Measurements from ENCODE around the gene MAOA. TPM values are rescaled to one million over a fixed set of nuclear protein-coding genes. Genes with fewer than 3 reads are reported as not detected.

The MAOA gene
- total RNA-seq, 2 donors from 2014 or later, result 0.38 to 4.7 TPM

GRCh38 chrX:43741843-43742573 is 85.9 kb downstream of the MAOA start:
- H3K9me3 ChIP-seq (ENCODE audit: control insufficient read depth, low read length), result no peaks in the 10 kb centered on the region
- Mint-ChIP-seq H3K27me3 (ENCODE audit: insufficient read depth) (no peaks in the 10 kb centered on the region), H3K4me1 (peaks cover 2% of the 10 kb centered on the region), H3K4me3 (no peak overlapping the region), H3K27ac (no peak overlapping the region), H3K9me3 (peaks cover 14% of the 10 kb centered on the region), H3K36me3 (ENCODE audit: low read depth) (no peaks in the 10 kb centered on the region)
- no peak for TF ChIP-seq CTCF (conservative IDR thresholded peaks at IDR 0.05)
- no peak overlapping the region for H3K27ac ChIP-seq (ENCODE audit: low read depth, low read length)
- H3K36me3 ChIP-seq (ENCODE audit: control insufficient read depth, insufficient read depth, low read length), result no peaks in the 10 kb centered on the region
- no peak overlapping the region for H3K9ac ChIP-seq (ENCODE audit: extremely low read depth, low read length, poor library complexity, severe bottlenecking)
- H3K27me3 ChIP-seq (ENCODE audit: control insufficient read depth, insufficient read depth, low read length, poor library complexity, severe bottlenecking), result no peaks in the 10 kb centered on the region
- H3K4me1 ChIP-seq (ENCODE audit: control insufficient read depth, insufficient read depth, low read length), result peaks cover 1% of the 10 kb centered on the region
- no peak overlapping the region for H3K4me3 ChIP-seq (ENCODE audit: low read length)
- WGBS, 2 experiments (ENCODE audit: insufficient coverage in 1 of 2, insufficient read length in 1 of 2), result 67 to 78% methylated on average over 3 to 7 of the region's 7 CpGs
- DNase-seq, result no peak

GRCh38 chrX:43743100-43743822 is 87.2 kb downstream of the MAOA start:
- TF ChIP-seq CTCF (conservative IDR thresholded peaks at IDR 0.05), result no peak
- no peak for DNase-seq
- H3K4me3 Mint-ChIP-seq, result no peak overlapping the region
- Histone ChIP-seq H3K27ac (ENCODE audit: low read depth, low read length) (no peak overlapping the region), H3K27me3 (ENCODE audit: control insufficient read depth, insufficient read depth, low read length, poor library complexity, severe bottlenecking) (no peaks in the 10 kb centered on the region), H3K36me3 (ENCODE audit: control insufficient read depth, insufficient read depth, low read length) (no peaks in the 10 kb centered on the region), H3K9ac (ENCODE audit: extremely low read depth, low read length, poor library complexity, severe bottlenecking) (no peak overlapping the region), H3K4me3 (ENCODE audit: low read length) (no peak overlapping the region), H3K4me1 (ENCODE audit: control insufficient read depth, insufficient read depth, low read length) (no peaks in the 10 kb centered on the region), H3K9me3 (ENCODE audit: control insufficient read depth, low read length) (no peaks in the 10 kb centered on the region)
- H3K36me3 Mint-ChIP-seq (ENCODE audit: low read depth), result no peaks in the 10 kb centered on the region
- H3K27me3 Mint-ChIP-seq (ENCODE audit: insufficient read depth), result no peaks in the 10 kb centered on the region
- WGBS, 2 experiments (ENCODE audit: insufficient coverage in 1 of 2, insufficient read length in 1 of 2), result 94 to 100% methylated on average over 2 to 5 of the region's 5 CpGs
- H3K27ac Mint-ChIP-seq, result no peak overlapping the region
- peaks cover 11% of the 10 kb centered on the region for H3K9me3 Mint-ChIP-seq
- peaks cover 2% of the 10 kb centered on the region for H3K4me1 Mint-ChIP-seq

GRCh38 chrX:43744284-43744683 is 88.2 kb downstream of the MAOA start:
- H3K9ac ChIP-seq (ENCODE audit: extremely low read depth, low read length, poor library complexity, severe bottlenecking), result no peak overlapping the region
- no peaks in the 10 kb centered on the region for H3K9me3 ChIP-seq (ENCODE audit: control insufficient read depth, low read length)
- H3K27me3 ChIP-seq (ENCODE audit: control insufficient read depth, insufficient read depth, low read length, poor library complexity, severe bottlenecking), result no peaks in the 10 kb centered on the region
- WGBS, 2 experiments (ENCODE audit: insufficient coverage in 1 of 2, insufficient read length in 1 of 2), result 93 to 98% methylated on average over 2 to 3 of the region's 3 CpGs
- H3K4me3 ChIP-seq (ENCODE audit: low read length), result no peak overlapping the region
- no peak for TF ChIP-seq CTCF (conservative IDR thresholded peaks at IDR 0.05)
- Mint-ChIP-seq H3K4me1 (peaks cover 2% of the 10 kb centered on the region), H3K27me3 (ENCODE audit: insufficient read depth) (no peaks in the 10 kb centered on the region), H3K36me3 (ENCODE audit: low read depth) (no peaks in the 10 kb centered on the region), H3K9me3 (peaks cover 11% of the 10 kb centered on the region), H3K4me3 (no peak overlapping the region), H3K27ac (no peak overlapping the region)
- H3K36me3 ChIP-seq (ENCODE audit: control insufficient read depth, insufficient read depth, low read length), result no peaks in the 10 kb centered on the region
- no peak for DNase-seq
- H3K27ac ChIP-seq (ENCODE audit: low read depth, low read length), result no peak overlapping the region
- no peaks in the 10 kb centered on the region for H3K4me1 ChIP-seq (ENCODE audit: control insufficient read depth, insufficient read depth, low read length)

Measured in endodermal cell (in vitro differentiated cells).